GM23248 (cell line): ENCODE data around the gene GIMAP4. TPM values are rescaled to one million over a fixed set of nuclear protein-coding genes. Genes with fewer than 3 reads are reported as not detected.
"Not testable (repeated sequence)": the region's sequence is repeated elsewhere in the genome, so short reads cannot be mapped to it uniquely, and the experiment has no call there.

Source experiments
- DNase-seq: peaks from one replicate; pipeline ENCODE4 v3.0.0-alpha.2; 2015
- H2AFZ ChIP-seq: fragments of 200-600 bp; sonication (generic); 2 replicates; pipeline ENCODE4 v1.6.1; 2016; ENCODE audit warnings: antibody characterized with exemption
- H3F3A ChIP-seq: fragments of 200-600 bp; sonication (generic); 2 replicates; pipeline ENCODE4 v1.6.1; 2016; ENCODE audit warnings: mild to moderate bottlenecking, antibody characterized with exemption, mixed run types; ENCODE audit not compliant: insufficient read depth
- H3K27ac ChIP-seq: fragments of 200-600 bp; sonication (generic); 2 replicates; pipeline ENCODE4 v1.5.1; 2016; ENCODE audit warnings: mild to moderate bottlenecking
- H3K27me3 ChIP-seq: fragments of 200-600 bp; sonication (generic); replicated peaks from 2 replicates; pipeline ENCODE4 v1.6.1; 2016; ENCODE audit warnings: mild to moderate bottlenecking; ENCODE audit not compliant: insufficient read depth
- H3K36me3 ChIP-seq: fragments of 200-600 bp; sonication (generic); 2 replicates; pipeline ENCODE4 v1.6.1; 2016; ENCODE audit warnings: low read depth, mild to moderate bottlenecking
- H3K4me1 ChIP-seq: fragments of 200-600 bp; sonication (generic); 2 replicates; pipeline ENCODE4 v1.6.1; 2016; ENCODE audit warnings: mild to moderate bottlenecking; ENCODE audit not compliant: insufficient read depth
- H3K4me2 ChIP-seq: fragments of 200-600 bp; sonication (generic); one replicate; pipeline ENCODE4 v1.6.1; 2016; ENCODE audit warnings: mild to moderate bottlenecking; ENCODE audit not compliant: unreplicated experiment
- H3K4me3 ChIP-seq: fragments of 200-600 bp; sonication (generic); 2 replicates; pipeline ENCODE4 v1.5.1; 2016; ENCODE audit warnings: mild to moderate bottlenecking
- H3K79me2 ChIP-seq: fragments of 200-600 bp; sonication (generic); 2 replicates; pipeline ENCODE4 v1.6.1; 2016; ENCODE audit warnings: mild to moderate bottlenecking; ENCODE audit not compliant: insufficient read depth
- H3K9ac ChIP-seq: fragments of 200-600 bp; sonication (generic); 2 replicates; pipeline ENCODE4 v1.6.1; 2016; ENCODE audit warnings: mild to moderate bottlenecking
- H3K9me2 ChIP-seq: fragments of 200-600 bp; sonication (generic); 2 replicates; pipeline ENCODE4 v1.6.1; 2016; ENCODE audit warnings: mixed run types, mild to moderate bottlenecking, moderate library complexity; ENCODE audit not compliant: insufficient read depth
- H3K9me3 ChIP-seq: fragments of 200-600 bp; sonication (generic); one replicate; pipeline ENCODE4 v1.6.1; 2017; ENCODE audit warnings: low read depth
- H4K20me1 ChIP-seq: fragments of 200-600 bp; sonication (generic); 2 replicates; pipeline ENCODE4 v1.6.0; 2016; ENCODE audit not compliant: insufficient read depth
- EZH2 ChIP-seq: fragments of 200-600 bp; sonication (generic); IDR thresholded peaks from 2 replicates; pipeline ENCODE4 v1.6.1; 2018; ENCODE audit warnings: antibody characterized with exemption, mild to moderate bottlenecking; ENCODE audit not compliant: insufficient read depth, poor library complexity, severe bottlenecking
- EZH2phosphoT487 ChIP-seq: fragments of 200-600 bp; sonication (generic); IDR thresholded peaks from 2 replicates; pipeline ENCODE4 v1.6.1; 2018; ENCODE audit warnings: antibody characterized with exemption, moderate library complexity, mild to moderate bottlenecking, low read depth; ENCODE audit not compliant: insufficient read depth
- WGBS, 2 experiments: methylation state at CpG; one replicate each; pipeline ENCODE4 v1.1.6; 2015 to 2017; ENCODE audit warnings: low lambda C conversion rate in 2 of 2, low coverage in 1 of 2; ENCODE audit errors: missing lambda C conversion rate in 2 of 2; 5-methylcytosine and 5-hydroxymethylcytosine counted together
- in situ Hi-C: fragments of 300-500 bp; cut with MboI; formaldehyde crosslinking; loops from 2 replicates; pipeline ENCODE4 v1.15.0; 2020
- polyA plus RNA-seq: library from polyadenylated mRNA; unstranded; fragments of >200 nt; fragmentation: Nextera tagmentation; extraction: Ambion mirVana; gene quantifications from 2 replicates; pipeline ENCODE4 v1.2.1, GENCODE V29; 2016
- total RNA-seq: library from RNA; depleted of rRNA; stranded (reverse); fragments of >200 nt; shearing (Covaris generic); gene quantifications from 2 replicates; pipeline ENCODE4 v1.2.3, GENCODE V29; 2014

Gene GIMAP4
- total and polyA plus RNA-seq, 2 experiments from 2014 or later, result not detected

- Histone ChIP-seq H3K9me3 (no peaks in the 10 kb centered on the region), H3K4me1 (no peaks in the 10 kb centered on the region), H3K4me2 (no peak overlapping the region), H3K9ac (no peak overlapping the region), H3K79me2 (no peaks in the 10 kb centered on the region), H3K9me2 (no peaks in the 10 kb centered on the region), H2AFZ (no peak overlapping the region), H3K27ac (no peak overlapping the region), H3K36me3 (no peaks in the 10 kb centered on the region), H3K4me3 (no peak overlapping the region), H4K20me1 (no peaks in the 10 kb centered on the region), H3K27me3 (no peaks in the 10 kb centered on the region), H3F3A (no peaks in the 10 kb centered on the region)
- 21 to 22% methylated on average over 2 of the region's 2 CpGs for WGBS, 2 experiments
- DNase-seq, result no peak
- no peak for TF ChIP-seq EZH2phosphoT487
- TF ChIP-seq EZH2, result no peak
- in situ Hi-C loops, result no loop called here
These were observed 28.2 kb downstream of the GIMAP4 start for GRCh38 chr7:150595361-150595760.

- H3K27ac ChIP-seq, H3F3A ChIP-seq, H4K20me1 ChIP-seq, H3K27me3 ChIP-seq, H3K4me1 ChIP-seq, H3K4me3 ChIP-seq, H2AFZ ChIP-seq, H3K79me2 ChIP-seq, H3K9me3 ChIP-seq, H3K36me3 ChIP-seq, H3K9ac ChIP-seq, in situ Hi-C loops, H3K4me2 ChIP-seq, DNase-seq, H3K9me2 ChIP-seq: not testable (repeated sequence)
- WGBS, 2 experiments, result 15 to 19% methylated on average over 2 of the region's 2 CpGs
These were observed 36.4 kb downstream of the GIMAP4 start for GRCh38 chr7:150603600-150603999.

- in situ Hi-C loops, result no loop called here
- Histone ChIP-seq H3K27me3 (no peaks in the 10 kb centered on the region), H4K20me1 (no peaks in the 10 kb centered on the region), H3K27ac (no peak overlapping the region), H3K9ac (no peak overlapping the region), H3F3A (no peaks in the 10 kb centered on the region), H2AFZ (no peak overlapping the region), H3K4me2 (no peak overlapping the region), H3K9me3 (no peaks in the 10 kb centered on the region), H3K4me3 (no peak overlapping the region), H3K79me2 (no peaks in the 10 kb centered on the region), H3K36me3 (no peaks in the 10 kb centered on the region), H3K4me1 (no peaks in the 10 kb centered on the region), H3K9me2 (no peaks in the 10 kb centered on the region)
- DNase-seq, result no peak
- 5 to 9% methylated on average over 1 of the region's 1 CpG for WGBS, 2 experiments
- TF ChIP-seq EZH2phosphoT487 (no peak), EZH2 (no peak)
These were observed 43.0 kb downstream of the GIMAP4 start for GRCh38 chr7:150610233-150610632.

DNA sequence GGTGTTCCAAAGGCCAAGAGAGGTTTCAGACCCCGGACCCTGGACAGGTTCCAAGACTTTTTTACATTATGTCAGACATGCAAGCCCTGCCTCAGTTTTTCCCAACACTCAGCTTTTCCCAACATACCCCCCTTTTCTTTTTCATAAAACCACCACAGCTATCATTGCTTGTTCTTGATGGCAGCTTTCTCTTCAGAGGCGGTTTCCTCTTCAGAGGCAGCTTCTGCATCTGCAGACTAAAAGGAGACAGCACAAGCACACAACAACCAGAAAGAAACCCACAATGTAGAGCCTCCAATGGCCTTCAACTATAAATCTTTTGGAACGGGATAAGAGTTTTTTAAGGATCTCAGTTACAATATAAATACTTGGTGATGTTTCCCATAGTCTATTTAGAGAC lies 45.7 kb downstream of the GIMAP4 start:
- no peak for DNase-seq

DNA sequence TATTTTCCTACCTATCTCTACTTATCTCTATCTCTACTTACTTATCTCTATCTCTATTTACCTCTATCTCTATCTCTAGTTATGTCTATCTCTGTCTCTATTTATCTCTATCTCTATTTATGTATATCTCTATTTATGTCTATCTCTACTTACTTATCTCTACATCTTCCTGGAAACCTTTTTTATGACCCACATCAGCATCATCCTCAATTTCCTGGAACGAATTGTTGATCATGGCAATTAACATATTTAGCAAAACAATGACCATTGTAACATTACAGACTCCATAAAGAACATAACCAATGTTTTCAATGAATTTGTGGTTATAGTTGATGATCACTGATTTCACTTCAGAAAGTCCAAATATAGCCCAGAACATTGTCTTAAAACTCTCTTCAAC lies 46.7 kb downstream of the GIMAP4 start:
- Histone ChIP-seq H2AFZ (no peak overlapping the region), H3K4me1 (no peaks in the 10 kb centered on the region), H4K20me1 (no peaks in the 10 kb centered on the region), H3K9me2 (no peaks in the 10 kb centered on the region), H3K79me2 (no peaks in the 10 kb centered on the region), H3K36me3 (no peaks in the 10 kb centered on the region), H3K27ac (no peak overlapping the region), H3K27me3 (no peaks in the 10 kb centered on the region), H3K9ac (no peak overlapping the region), H3K4me2 (no peak overlapping the region), H3K9me3 (no peaks in the 10 kb centered on the region), H3K4me3 (no peak overlapping the region), H3F3A (no peaks in the 10 kb centered on the region)
- 0 to 4% methylated on average over 1 of the region's 1 CpG for WGBS, 2 experiments
- in situ Hi-C loops, result no loop called here
- TF ChIP-seq EZH2phosphoT487 (no peak), EZH2 (no peak)
- DNase-seq, result no peak

More for the DNA sequence above, 45.7 kb downstream of the GIMAP4 start:
- H3K4me3 ChIP-seq, result no peak overlapping the region
- H3K79me2 ChIP-seq, result no peaks in the 10 kb centered on the region
- no peak overlapping the region for H3K4me2 ChIP-seq
- H3K9me2 ChIP-seq, result no peaks in the 10 kb centered on the region
- H3K27ac ChIP-seq, result no peak overlapping the region
- in situ Hi-C loops, result no loop called here
- H2AFZ ChIP-seq, result no peak overlapping the region
- TF ChIP-seq EZH2phosphoT487, result no peak
- TF ChIP-seq EZH2, result no peak
- H3F3A ChIP-seq, result no peaks in the 10 kb centered on the region
- no peaks in the 10 kb centered on the region for H3K27me3 ChIP-seq
- H3K4me1 ChIP-seq, result no peaks in the 10 kb centered on the region
- no peaks in the 10 kb centered on the region for H3K36me3 ChIP-seq
- 4 to 8% methylated on average over 3 of the region's 3 CpGs for WGBS, 2 experiments
- no peak overlapping the region for H3K9ac ChIP-seq
- no peaks in the 10 kb centered on the region for H3K9me3 ChIP-seq
- no peaks in the 10 kb centered on the region for H4K20me1 ChIP-seq

DNA sequence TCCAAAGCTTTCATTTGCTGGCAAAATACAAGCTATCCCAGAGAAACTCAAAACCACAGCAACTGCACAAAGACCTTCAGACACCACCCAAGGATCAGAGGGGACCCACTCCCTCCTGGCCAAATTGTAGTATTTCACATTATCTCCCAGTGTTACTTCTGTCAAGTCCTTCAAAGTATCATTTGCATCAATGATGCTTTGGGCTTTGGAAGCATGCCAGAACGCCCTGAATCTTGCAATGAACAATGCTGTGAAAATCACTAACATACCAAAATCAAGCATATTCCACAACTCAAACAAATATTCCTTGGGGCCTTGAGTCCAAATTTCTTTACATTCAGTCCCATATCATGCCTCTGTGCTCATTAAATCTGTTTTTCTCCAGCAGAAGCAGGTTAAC lies 47.2 kb downstream of the GIMAP4 start:
- H3K4me1 ChIP-seq, DNase-seq, H3K27me3 ChIP-seq, H3K9ac ChIP-seq, H3K36me3 ChIP-seq, H3K4me3 ChIP-seq, H2AFZ ChIP-seq, H3F3A ChIP-seq, H3K79me2 ChIP-seq, H3K4me2 ChIP-seq, in situ Hi-C loops, H3K27ac ChIP-seq, H3K9me2 ChIP-seq, H4K20me1 ChIP-seq, H3K9me3 ChIP-seq: not testable (repeated sequence)
- 0 to 6% methylated on average over 1 of the region's 1 CpG for WGBS, 2 experiments

DNA sequence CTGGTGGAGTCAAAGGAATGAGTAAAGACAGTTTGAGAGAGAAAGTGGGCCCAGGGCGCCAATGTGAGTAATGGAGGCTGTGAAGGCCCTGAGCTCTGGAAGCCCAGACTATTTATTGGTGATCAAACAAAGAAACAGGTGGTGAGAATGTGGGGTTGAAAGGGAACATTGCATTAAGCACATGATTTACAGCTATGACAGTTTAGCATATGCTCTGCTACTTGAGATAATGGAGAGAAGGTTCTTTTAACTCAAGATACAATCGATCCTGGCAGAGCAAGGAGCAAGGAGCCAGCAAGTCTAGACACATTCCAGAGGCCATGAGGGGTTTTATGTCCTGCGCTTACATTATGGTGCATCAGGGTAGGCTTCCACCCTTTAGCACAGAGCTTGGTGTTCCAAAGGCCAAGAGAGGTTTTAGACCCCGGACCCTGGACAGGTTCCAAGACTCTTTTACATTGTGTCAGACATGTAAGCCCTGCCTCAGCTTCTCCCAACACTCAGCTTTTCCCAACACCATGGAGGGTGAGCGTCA lies 48.1 kb downstream of the GIMAP4 start:
- H3K27ac ChIP-seq, H3K36me3 ChIP-seq, H3K9ac ChIP-seq, H3K9me2 ChIP-seq, H3K79me2 ChIP-seq, H3K4me1 ChIP-seq, H3K4me2 ChIP-seq, H3F3A ChIP-seq, H3K4me3 ChIP-seq, H4K20me1 ChIP-seq, H2AFZ ChIP-seq, in situ Hi-C loops, H3K9me3 ChIP-seq, H3K27me3 ChIP-seq, DNase-seq: not testable (repeated sequence)
- WGBS, 2 experiments, result 9 to 11% methylated on average over 5 of the region's 5 CpGs
